ENCODE results near the gene UST.

The UST gene

GRCh38 chr6:149118737-149119653 is 372.2 kb downstream of the UST start:
- no peak for DNase-seq (ENCODE audit: low read depth in 2 of 2)

GRCh38 chr6:149122850-149123821 is 376.3 kb downstream of the UST start:
- no peak for DNase-seq (ENCODE audit: low read depth in 2 of 2)

GRCh38 chr6:149125309-149125708 is 378.5 kb downstream of the UST start:
- no peak for DNase-seq (ENCODE audit: low read depth in 2 of 2)

Data from stimulated activated CD8-positive, alpha-beta memory T cell treated with anti-CD3 and anti-CD28 coated beads, Interleukin-15, amount 100 ng/mL, for 48 hours (primary cell).